Stimulated activated CD4-positive, alpha-beta T cell treated with anti-CD3 and anti-CD28 coated beads, TNF-alpha, amount 100 ng/mL, for 24 hours (primary cell): ENCODE measurements around the gene CRTAP.
A peak's percentile ranks its signal among the peaks of the same experiment; 100 is the strongest.
"Not testable (repeated sequence)": the region's sequence is repeated elsewhere in the genome, so short reads cannot be mapped to it uniquely, and the experiment has no call there.

ENCODE experiments used
- DNase-seq, 3 experiments: peaks; one replicate each; pipeline ENCODE4 v3.0.0-alpha.2; 2020; ENCODE audit warnings: low read depth in 3 of 3

CRTAP gene

GRCh38 chr3:33099701-33100100 is 14.1 kb upstream of the CRTAP start:
- DNase-seq, result no peak

GRCh38 chr3:33100229-33100628 is 13.6 kb upstream of the CRTAP start:
- no peak for DNase-seq

GRCh38 chr3:33103034-33103433 is 10.8 kb upstream of the CRTAP start:
- no peak for DNase-seq

- no peak for DNase-seq
These were observed 10.3 kb upstream of the CRTAP start for GRCh38 chr3:33103480-33103879.

GRCh38 chr3:33104803-33105202 is 9.0 kb upstream of the CRTAP start:
- DNase-seq, result no peak

- DNase-seq, result no peak
These were observed 8.4 kb upstream of the CRTAP start for GRCh38 chr3:33105341-33105948.

GRCh38 chr3:33106854-33107253 is 7.0 kb upstream of the CRTAP start:
- DNase-seq, result not testable (repeated sequence)

- no peak for DNase-seq
These were observed 2.2 kb upstream of the CRTAP start for GRCh38 chr3:33111581-33111980.

GRCh38 chr3:33114622-33115023 is 809 bp downstream of the CRTAP start:
- no peak for DNase-seq

GRCh38 chr3:33115024-33115768 is 1.4 kb downstream of the CRTAP start:
- no peak for DNase-seq

GRCh38 chr3:33117461-33117860 is 3.6 kb downstream of the CRTAP start:
- DNase-seq, result no peak

GRCh38 chr3:33119891-33120290 is 6.1 kb downstream of the CRTAP start:
- no peak for DNase-seq

- DNase-seq, result no peak
These were observed 9.2 kb downstream of the CRTAP start for GRCh38 chr3:33122991-33123390.

- no peak for DNase-seq
These were observed 10.8 kb downstream of the CRTAP start for GRCh38 chr3:33124638-33125037.

GRCh38 chr3:33125840-33126239 is 12.0 kb downstream of the CRTAP start:
- no peak for DNase-seq

GRCh38 chr3:33128706-33129105 is 14.9 kb downstream of the CRTAP start:
- DNase-seq, result no peak

GRCh38 chr3:33130144-33130543 is 16.3 kb downstream of the CRTAP start:
- no peak for DNase-seq

- peak in 2 of 3 experiments; percentile 6 to 28 for DNase-seq
These were observed 17.7 kb downstream of the CRTAP start for GRCh38 chr3:33131331-33132018.

GRCh38 chr3:33132019-33132360 is 18.2 kb downstream of the CRTAP start:
- DNase-seq, result no peak

GRCh38 chr3:33134026-33134625 is 20.3 kb downstream of the CRTAP start:
- DNase-seq, result no peak

GRCh38 chr3:33137691-33138090 is 23.9 kb downstream of the CRTAP start:
- no peak for DNase-seq

GRCh38 chr3:33139006-33139623 is 25.3 kb downstream of the CRTAP start:
- DNase-seq, result not testable (repeated sequence)
